ENCODE results near the gene SH3YL1.

Gene SH3YL1

DNA sequence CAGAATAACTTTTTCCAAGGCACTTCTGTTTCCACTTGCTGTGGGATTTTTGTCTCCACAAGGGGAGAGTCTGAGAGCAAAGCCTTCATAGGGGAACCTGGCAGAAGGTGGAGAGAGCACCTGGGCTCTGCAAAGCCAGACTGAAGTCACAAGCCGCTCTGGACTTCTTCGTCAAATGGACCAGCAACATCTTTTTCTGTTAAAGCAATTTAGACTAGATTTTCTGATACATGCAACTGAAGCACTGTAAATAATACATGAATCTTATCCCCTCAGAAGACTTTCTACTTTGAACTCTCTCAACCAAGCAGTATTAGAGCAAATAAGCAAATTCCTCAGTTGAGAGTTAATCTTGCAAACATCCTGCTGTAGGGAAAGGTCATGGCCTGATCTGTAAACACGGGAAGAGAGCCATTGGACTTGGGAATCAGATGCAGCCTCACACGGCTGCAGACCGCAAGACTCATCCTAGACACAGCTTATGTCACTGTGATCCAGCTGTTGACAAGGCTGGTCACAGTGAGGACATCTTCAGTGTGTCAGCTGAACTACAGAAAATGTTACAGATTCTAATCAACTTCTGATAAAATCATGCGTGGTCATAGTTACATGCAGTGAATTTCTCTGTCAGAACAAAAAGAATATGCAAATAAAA is 3.2 kb downstream of the SH3YL1 start:
- H3K27ac ChIP-seq (ENCODE audit: low read depth, low read length), result no peak overlapping the region
- no peaks in the 10 kb centered on the region for H3K9me2 ChIP-seq (replicated peaks; ENCODE audit: insufficient read depth, low read length)
- no peak overlapping the region for H3K4me2 ChIP-seq (ENCODE audit: low read depth, low read length, poor library complexity, severe bottlenecking)

DNA sequence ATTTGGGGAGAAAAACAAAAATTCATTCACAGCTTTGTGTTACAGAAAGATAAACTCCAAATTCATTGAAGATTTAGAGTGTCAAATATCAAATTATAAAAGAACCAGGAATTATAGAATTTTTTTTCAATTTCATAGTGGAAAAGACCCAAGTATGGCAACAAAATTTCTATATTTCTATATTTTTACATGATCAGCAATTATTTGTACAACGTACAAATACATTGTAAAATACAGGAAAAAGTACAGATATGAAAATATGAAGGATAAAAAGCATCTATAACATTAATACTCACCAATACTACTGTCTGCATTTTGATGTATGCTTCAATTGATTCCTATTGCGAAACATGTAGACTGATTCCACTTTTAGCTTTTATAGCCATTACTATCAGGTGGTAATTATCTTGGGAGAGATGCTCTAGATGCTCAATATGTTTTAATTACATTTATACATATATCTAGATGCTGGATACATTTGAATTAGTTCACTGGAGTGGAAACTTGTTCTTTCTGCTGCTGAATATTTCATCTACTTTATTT is 4.0 kb downstream of the SH3YL1 start:
- Histone ChIP-seq H3K27ac (ENCODE audit: low read depth, low read length) (no peak overlapping the region), H3K4me2 (ENCODE audit: low read depth, low read length, poor library complexity, severe bottlenecking) (no peak overlapping the region), H4K20me1 (ENCODE audit: low read depth, low read length) (no peaks in the 10 kb centered on the region), H2AFZ (ENCODE audit: low read depth, low read length, severe bottlenecking) (no peak overlapping the region), H3K36me3 (ENCODE audit: low read length) (peaks cover 2% of the 10 kb centered on the region; the same call in 1 of the 2 replicates), H3K79me2 (ENCODE audit: insufficient read depth, low read length) (no peaks in the 10 kb centered on the region), H3K4me3 (ENCODE audit: insufficient read depth, low read length, poor library complexity, severe bottlenecking) (no peak overlapping the region), H3K27me3 (ENCODE audit: low read length) (no peaks in the 10 kb centered on the region), H3K9ac (ENCODE audit: low read length) (no peak overlapping the region), H3F3A (ENCODE audit: insufficient read depth) (peaks cover 17% of the 10 kb centered on the region), H3K9me3 (ENCODE audit: insufficient read depth, low read length) (peaks cover 11% of the 10 kb centered on the region; the same call in 1 of the 2 replicates), H3K9me2 (replicated peaks; ENCODE audit: insufficient read depth, low read length) (no peaks in the 10 kb centered on the region)
- TF ChIP-seq, protein P1, sequence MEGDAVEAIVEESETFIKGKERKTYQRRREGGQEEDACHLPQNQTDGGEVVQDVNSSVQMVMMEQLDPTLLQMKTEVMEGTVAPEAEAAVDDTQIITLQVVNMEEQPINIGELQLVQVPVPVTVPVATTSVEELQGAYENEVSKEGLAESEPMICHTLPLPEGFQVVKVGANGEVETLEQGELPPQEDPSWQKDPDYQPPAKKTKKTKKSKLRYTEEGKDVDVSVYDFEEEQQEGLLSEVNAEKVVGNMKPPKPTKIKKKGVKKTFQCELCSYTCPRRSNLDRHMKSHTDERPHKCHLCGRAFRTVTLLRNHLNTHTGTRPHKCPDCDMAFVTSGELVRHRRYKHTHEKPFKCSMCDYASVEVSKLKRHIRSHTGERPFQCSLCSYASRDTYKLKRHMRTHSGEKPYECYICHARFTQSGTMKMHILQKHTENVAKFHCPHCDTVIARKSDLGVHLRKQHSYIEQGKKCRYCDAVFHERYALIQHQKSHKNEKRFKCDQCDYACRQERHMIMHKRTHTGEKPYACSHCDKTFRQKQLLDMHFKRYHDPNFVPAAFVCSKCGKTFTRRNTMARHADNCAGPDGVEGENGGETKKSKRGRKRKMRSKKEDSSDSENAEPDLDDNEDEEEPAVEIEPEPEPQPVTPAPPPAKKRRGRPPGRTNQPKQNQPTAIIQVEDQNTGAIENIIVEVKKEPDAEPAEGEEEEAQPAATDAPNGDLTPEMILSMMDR (IDR thresholded peaks at IDR 0.05; ENCODE audit: insufficient read depth, low read length, poor library complexity, severe bottlenecking), result no peak
- no peak for TF ChIP-seq EZH2phosphoT487 (conservative IDR thresholded peaks at IDR 0.05; ENCODE audit: low read length)

More for the DNA sequence above, 3.2 kb downstream of the SH3YL1 start:
- no peak overlapping the region for H3K9ac ChIP-seq (ENCODE audit: low read length)
- H3K4me3 ChIP-seq (ENCODE audit: insufficient read depth, low read length, poor library complexity, severe bottlenecking), result no peak overlapping the region
- TF ChIP-seq, protein P1 (IDR thresholded peaks at IDR 0.05; ENCODE audit: insufficient read depth, low read length, poor library complexity, severe bottlenecking), result no peak
- TF ChIP-seq EZH2phosphoT487 (conservative IDR thresholded peaks at IDR 0.05; ENCODE audit: low read length), result no peak
- H2AFZ ChIP-seq (ENCODE audit: low read depth, low read length, severe bottlenecking), result no peak overlapping the region
- peaks cover 11% of the 10 kb centered on the region; the same call in 1 of the 2 replicates for H3K9me3 ChIP-seq (ENCODE audit: insufficient read depth, low read length)
- H3K79me2 ChIP-seq (ENCODE audit: insufficient read depth, low read length), result peaks cover 7% of the 10 kb centered on the region
- H3K36me3 ChIP-seq (ENCODE audit: low read length), result peaks cover 2% of the 10 kb centered on the region; the same call in 1 of the 2 replicates
- no peaks in the 10 kb centered on the region for H4K20me1 ChIP-seq (ENCODE audit: low read depth, low read length)
- no peaks in the 10 kb centered on the region for H3K27me3 ChIP-seq (ENCODE audit: low read length)
- peaks cover 17% of the 10 kb centered on the region for H3F3A ChIP-seq (ENCODE audit: insufficient read depth)

DNA sequence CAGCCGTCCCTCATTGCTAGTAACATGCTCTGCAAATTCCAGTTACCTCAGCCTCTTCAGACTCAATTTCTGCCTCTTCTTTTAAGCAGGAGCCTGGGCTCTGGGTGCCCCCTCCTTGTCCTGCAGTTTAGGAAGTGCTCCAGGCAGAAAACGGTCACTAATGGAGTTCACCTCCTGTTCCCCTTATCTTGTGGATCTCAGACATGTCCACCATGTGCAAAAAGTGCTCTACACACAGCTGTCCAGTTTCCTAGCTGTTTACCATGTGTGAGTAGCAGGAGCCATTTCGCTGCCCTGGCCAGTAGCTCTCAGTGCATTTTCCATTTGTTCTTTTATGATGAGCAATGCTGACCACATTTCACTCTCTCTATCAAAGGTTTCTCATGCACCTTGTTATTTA is 4.9 kb downstream of the SH3YL1 start:
- no peak overlapping the region for H3K4me3 ChIP-seq (ENCODE audit: insufficient read depth, low read length, poor library complexity, severe bottlenecking)
- H4K20me1 ChIP-seq (ENCODE audit: low read depth, low read length), result no peaks in the 10 kb centered on the region
- no peak overlapping the region for H3K4me2 ChIP-seq (ENCODE audit: low read depth, low read length, poor library complexity, severe bottlenecking)
- no peak overlapping the region for H3K27ac ChIP-seq (ENCODE audit: low read depth, low read length)
- no peaks in the 10 kb centered on the region for H3K27me3 ChIP-seq (ENCODE audit: low read length)
- peaks cover 11% of the 10 kb centered on the region; the same call in 1 of the 2 replicates for H3K9me3 ChIP-seq (ENCODE audit: insufficient read depth, low read length)
- no peaks in the 10 kb centered on the region for H3K9me2 ChIP-seq (replicated peaks; ENCODE audit: insufficient read depth, low read length)
- H3F3A ChIP-seq (ENCODE audit: insufficient read depth), result peaks cover 17% of the 10 kb centered on the region
- H3K9ac ChIP-seq (ENCODE audit: low read length), result no peak overlapping the region
- no peak overlapping the region for H2AFZ ChIP-seq (ENCODE audit: low read depth, low read length, severe bottlenecking)
- no peaks in the 10 kb centered on the region for H3K79me2 ChIP-seq (ENCODE audit: insufficient read depth, low read length)
- H3K36me3 ChIP-seq (ENCODE audit: low read length), result peaks cover 2% of the 10 kb centered on the region; the same call in 1 of the 2 replicates
- no peak for TF ChIP-seq EZH2phosphoT487 (conservative IDR thresholded peaks at IDR 0.05; ENCODE audit: low read length)
- TF ChIP-seq, protein P1 (IDR thresholded peaks at IDR 0.05; ENCODE audit: insufficient read depth, low read length, poor library complexity, severe bottlenecking), result no peak

Measured in SU-DHL-6 (cell line).